Thymus (tissue), 11 donors: ENCODE measurements around the gene NRXN2. TPM values are rescaled to one million over a fixed set of nuclear protein-coding genes. Genes with fewer than 3 reads are reported as not detected.

Experiments
- DNase-seq, 9 donors: peaks; one replicate each; pipeline ENCODE4 v3.0.0-alpha.2; 2013; ENCODE audit warnings: low spot score in 9 of 9, low read depth in 6 of 9, missing footprints in 1 of 9
- H3K27ac ChIP-seq, 2 donors: one replicate each; pipeline ENCODE4 v1.5.1; 2013; ENCODE audit warnings: control low read depth in 1 of 2, low read depth in 1 of 2, low read length in 1 of 2, mild to moderate bottlenecking in 1 of 2, moderate library complexity in 1 of 2
- H3K27me3 ChIP-seq, 2 donors: one replicate each; pipeline ENCODE4 v1.5.1; 2013; ENCODE audit warnings: low read length in 1 of 2; ENCODE audit not compliant: control insufficient read depth in 2 of 2, insufficient read depth in 1 of 2
- H3K36me3 ChIP-seq, 2 donors: one replicate each; pipeline ENCODE4 v1.5.1; 2013; ENCODE audit warnings: low read length in 1 of 2, mild to moderate bottlenecking in 1 of 2, moderate library complexity in 1 of 2; ENCODE audit not compliant: control insufficient read depth in 2 of 2, insufficient read depth in 2 of 2
- H3K4me1 ChIP-seq, 2 donors: one replicate each; pipeline ENCODE4 v1.5.1; 2013; ENCODE audit warnings: low read length in 2 of 2; ENCODE audit not compliant: control insufficient read depth in 2 of 2, insufficient read depth in 2 of 2
- H3K4me3 ChIP-seq, 2 donors: one replicate each; pipeline ENCODE4 v1.5.1; 2013; ENCODE audit warnings: low read length in 2 of 2, control low read depth in 1 of 2, mild to moderate bottlenecking in 1 of 2
- H3K9me3 ChIP-seq, 2 donors: one replicate each; pipeline ENCODE4 v1.5.1; 2013; ENCODE audit warnings: low read length in 1 of 2, mild to moderate bottlenecking in 1 of 2; ENCODE audit not compliant: control insufficient read depth in 2 of 2, insufficient read depth in 1 of 2
- WGBS: extraction: QIAGEN DNeasy Blood & Tissue Kit; methylation state at CpG from one replicate; pipeline ENCODE4 v1.1.7; 2013; 5-methylcytosine and 5-hydroxymethylcytosine counted together
- polyA plus RNA-seq: library from polyadenylated mRNA; stranded (reverse); fragments of 200-250 nt; gene quantifications from one replicate; pipeline ENCODE4 v1.2.3, GENCODE V29; 2013
- total RNA-seq: library from RNA; stranded (reverse); fragments of 120-200 nt; gene quantifications from one replicate; pipeline ENCODE4 v1.2.4, GENCODE V29; 2013
- donor health status: healthy.

Gene NRXN2
- total and polyA plus RNA-seq, 2 donors, result 0.85 to 1.6 TPM

- H3K9me3 ChIP-seq, result peaks cover 0 to 6% of the 10 kb centered on the region in 2 donors
- no peak overlapping the region for H3K4me3 ChIP-seq
- DNase-seq, result no peak
- peaks cover 0 to 33% of the 10 kb centered on the region in 2 donors for H3K27me3 ChIP-seq
- no peak overlapping the region for H3K27ac ChIP-seq
- H3K4me1 ChIP-seq, result peaks cover 13 to 29% of the 10 kb centered on the region in 2 donors
- H3K36me3 ChIP-seq, result peaks cover 34 to 46% of the 10 kb centered on the region in 2 donors
- WGBS, result 96% methylated on average over 12 of the region's 12 CpGs
Observed at GRCh38 chr11:64739871-64740270, 16.9 kb upstream of the NRXN2 start.

- WGBS, result 98% methylated on average over 15 of the region's 15 CpGs
Observed at GRCh38 chr11:64736654-64737053, 13.7 kb upstream of the NRXN2 start.

GRCh38 chr11:64735725-64736259, 12.8 kb upstream of the NRXN2 start:
- Histone ChIP-seq H3K4me1 (no peaks in the 10 kb centered on the region), H3K36me3 (peaks cover 43 to 57% of the 10 kb centered on the region in 2 donors), H3K27ac (no peak overlapping the region), H3K27me3 (no peaks in the 10 kb centered on the region), H3K4me3 (no peak overlapping the region), H3K9me3 (peaks cover 0 to 6% of the 10 kb centered on the region in 2 donors)
- WGBS, result 95% methylated on average over 9 of the region's 9 CpGs
- DNase-seq, result no peak

More at GRCh38 chr11:64736654-64737053, 13.7 kb upstream of the NRXN2 start:
- peaks cover 0 to 6% of the 10 kb centered on the region in 2 donors for H3K9me3 ChIP-seq
- DNase-seq, result no peak
- H3K27me3 ChIP-seq, result peaks cover 0 to 6% of the 10 kb centered on the region in 2 donors
- H3K4me3 ChIP-seq, result no peak overlapping the region
- no peak overlapping the region for H3K27ac ChIP-seq
- H3K4me1 ChIP-seq, result peaks cover 0 to 2% of the 10 kb centered on the region in 2 donors
- H3K36me3 ChIP-seq, result peaks cover 41 to 60% of the 10 kb centered on the region in 2 donors

- Histone ChIP-seq H3K27ac (no peak overlapping the region), H3K9me3 (peaks cover 0 to 6% of the 10 kb centered on the region in 2 donors), H3K36me3 (peaks cover 47 to 58% of the 10 kb centered on the region in 2 donors), H3K4me1 (no peaks in the 10 kb centered on the region), H3K4me3 (no peak overlapping the region), H3K27me3 (no peaks in the 10 kb centered on the region)
- WGBS, result 93% methylated on average over 23 of the region's 23 CpGs
- no peak for DNase-seq
Observed at GRCh38 chr11:64734811-64735724, 12.1 kb upstream of the NRXN2 start.

- WGBS, result 97% methylated on average over 3 of the region's 3 CpGs
- H3K9me3 ChIP-seq, result peaks cover 0 to 2% of the 10 kb centered on the region in 2 donors
- H3K27ac ChIP-seq, result no peak overlapping the region
- no peak overlapping the region for H3K4me3 ChIP-seq
- no peaks in the 10 kb centered on the region for H3K27me3 ChIP-seq
- DNase-seq, result no peak
- peaks cover 46 to 52% of the 10 kb centered on the region in 2 donors for H3K36me3 ChIP-seq
- no peaks in the 10 kb centered on the region for H3K4me1 ChIP-seq
Observed at GRCh38 chr11:64731601-64732000, 8.6 kb upstream of the NRXN2 start.

- Histone ChIP-seq H3K27ac (no peak overlapping the region), H3K27me3 (no peaks in the 10 kb centered on the region), H3K9me3 (no peaks in the 10 kb centered on the region), H3K4me3 (no peak overlapping the region), H3K36me3 (peaks cover 29 to 36% of the 10 kb centered on the region in 2 donors), H3K4me1 (peaks cover 0 to 9% of the 10 kb centered on the region in 2 donors)
- 93% methylated on average over 21 of the region's 21 CpGs for WGBS
- DNase-seq, result no peak
Observed at GRCh38 chr11:64729851-64730382, 6.9 kb upstream of the NRXN2 start.

GRCh38 chr11:64728757-64729365, 5.9 kb upstream of the NRXN2 start:
- 98% methylated on average over 11 of the region's 11 CpGs for WGBS
- peaks cover 28 to 32% of the 10 kb centered on the region in 2 donors for H3K36me3 ChIP-seq
- peaks cover 0 to 15% of the 10 kb centered on the region in 2 donors for H3K4me1 ChIP-seq
- H3K4me3 ChIP-seq, result no peak overlapping the region
- DNase-seq, result no peak
- H3K27me3 ChIP-seq, result no peaks in the 10 kb centered on the region
- H3K27ac ChIP-seq, result no peak overlapping the region
- H3K9me3 ChIP-seq, result no peaks in the 10 kb centered on the region

- H3K27ac ChIP-seq, result no peak overlapping the region
- no peaks in the 10 kb centered on the region for H3K9me3 ChIP-seq
- no peak overlapping the region for H3K4me3 ChIP-seq
- 96% methylated on average over 7 of the region's 7 CpGs for WGBS
- peaks cover 25% of the 10 kb centered on the region in 2 donors for H3K36me3 ChIP-seq
- DNase-seq, result no peak
- H3K4me1 ChIP-seq, result peaks cover 5 to 22% of the 10 kb centered on the region in 2 donors
- peaks cover 9 to 16% of the 10 kb centered on the region in 2 donors for H3K27me3 ChIP-seq
Observed at GRCh38 chr11:64726867-64727530, 4.0 kb upstream of the NRXN2 start.
